Adrenal gland (tissue), 12 donors: ENCODE data around the gene AGPAT3. TPM values are rescaled to one million over a fixed set of nuclear protein-coding genes. Genes with fewer than 3 reads are reported as not detected.

Experiments
- DNase-seq, 7 donors: peaks; one replicate each; pipeline ENCODE4 v3.0.0-alpha.2; 2019 to 2020
- H3K27ac ChIP-seq, 5 donors: fragments of 200-600 bp; sonication (generic) in 4 of 5; 1 replicate in 3 of 5; 2 replicates in 2 of 5; pipeline versions ENCODE4 v1.5.1 to v1.8.0; 2016 to 2020; ENCODE audit warnings: mild to moderate bottlenecking in 1 of 5
- H3K27me3 ChIP-seq: fragments of 200-600 bp; 2 replicates; pipeline ENCODE4 v1.8.0; 2021
- H3K36me3 ChIP-seq, 2 donors: fragments of 200-600 bp; replicated peaks in 1 of 2; 1 replicate in 1 of 2; 2 replicates in 1 of 2; pipeline versions ENCODE4 v1.5.1 to v1.8.0; 2018 to 2022
- H3K4me1 ChIP-seq, 2 donors: fragments of 200-600 bp; replicated peaks in 1 of 2; 1 replicate in 1 of 2; 2 replicates in 1 of 2; pipeline versions ENCODE4 v1.5.1 to v1.8.0; 2018 to 2021
- H3K4me3 ChIP-seq, 4 donors: fragments of 200-600 bp; sonication (generic) in 3 of 4; one replicate each; pipeline ENCODE4 v1.5.1; 2016 to 2018
- H3K9me3 ChIP-seq, 3 donors: fragments of 200-600 bp; sonication (generic) in 1 of 3; replicated peaks in 1 of 3; 1 replicate in 2 of 3; 2 replicates in 1 of 3; pipeline versions ENCODE4 v1.5.1 to v1.8.0; 2016 to 2021
- CTCF ChIP-seq, 6 experiments: fragments of 450-650 bp in 4 of 6; fragments of 200-600 bp in 2 of 6; sonication (generic) in 1 of 6; IDR thresholded peaks; 1 replicate in 5 of 6; 2 replicates in 1 of 6; pipeline versions ENCODE4 v1.5.1 to v1.8.0; 2016 to 2021; ENCODE audit warnings: antibody characterized with exemption in 6 of 6, mild to moderate bottlenecking in 2 of 6, moderate library complexity in 1 of 6
- POLR2A ChIP-seq, 2 donors: fragments of 450-650 bp; IDR thresholded peaks; one replicate each; pipeline ENCODE4 v1.6.1; 2017; ENCODE audit warnings: antibody characterized with exemption in 2 of 2, mild to moderate bottlenecking in 2 of 2, moderate library complexity in 1 of 2
- WGBS, 4 donors: extraction: QIAGEN DNeasy Blood & Tissue Kit in 2 of 4; methylation state at CpG; one replicate each; pipeline versions ENCODE4 v1.1.5 to v1.1.7; 2013 to 2017; 5-methylcytosine and 5-hydroxymethylcytosine counted together
- intact Hi-C, 2 donors: fragments of 100-400 bp; cut with DNase I; formaldehyde crosslinking; loops; one replicate each; pipeline versions ENCODE4 v1.14.1 to v1.15.0; 2022 to 2023
- polyA plus RNA-seq, 3 donors: library from polyadenylated mRNA; stranded (reverse); fragments of 200-250 nt in 2 of 3; fragments of 350-450 nt in 1 of 3; fragmentation: Illumina TruSeq in 1 of 3; extraction: RNeasy Lipid Tissue Mini Kit (QIAGEN cat#74804) in 1 of 3; gene quantifications; one replicate each; pipeline ENCODE4 v1.2.3, GENCODE V29; 2013 to 2014
- total RNA-seq, 9 donors: library from RNA; depleted of rRNA in 4 of 9; stranded (reverse); fragments of >200 nt in 4 of 9; fragments of 120-200 nt in 1 of 9; fragmentation: NEBNext Ultra II Directional in 1 of 9; extraction: Animal tissue kit (Norgen Biotek cat#: 25700) in 1 of 9; gene quantifications; one replicate each; pipeline versions ENCODE4 v1.1.0 to v1.2.4, GENCODE V29; 2013 to 2023
- donor health status: healthy with polysubstance abuse.
- donor health status: Bipolar disorder and iron deficiency.
- donor health status: DM: yes; HTN: yes; CAD: no.
- donor health status: DM: no; HTN: no; CAD: no.
- donor health status: DM: no; HTN: no; CAD: no.
- donor health status: DM: yes; HTN: yes; CAD: no.

Gene AGPAT3
- total and polyA plus RNA-seq, 12 donors: 25.3 to 88.9 (median 47.8) TPM

GRCh38 chr21:43923391-43923790 is 58.4 kb downstream of the AGPAT3 start:
- Histone ChIP-seq H3K4me3 (no peak overlapping the region), H3K27me3 (no peaks in the 10 kb centered on the region), H3K9me3 (no peaks in the 10 kb centered on the region), H3K4me1 (no peaks in the 10 kb centered on the region), H3K27ac (no peak overlapping the region), H3K36me3 (no peaks in the 10 kb centered on the region)
- 58 to 75% (median 68%) methylated on average over 2 to 8 of the region's 8 CpGs for WGBS, 4 donors
- TF ChIP-seq POLR2A (IDR thresholded peaks at IDR 0.05) (no peak), CTCF (IDR thresholded peaks at IDR 0.05) (no peak)
- intact Hi-C loops: no loop called here
- peak in 1 of 7 donors; percentile 35 for DNase-seq

GRCh38 chr21:43924421-43925095 is 59.5 kb downstream of the AGPAT3 start:
- intact Hi-C loops: no loop called here
- WGBS, 4 donors: 85 to 88% (median 87%) methylated on average over 24 to 25 of the region's 25 CpGs
- TF ChIP-seq CTCF (IDR thresholded peaks at IDR 0.05) (no peak), POLR2A (IDR thresholded peaks at IDR 0.05) (no peak)
- no peak overlapping the region for H3K4me3 ChIP-seq
- H3K9me3 ChIP-seq: no peaks in the 10 kb centered on the region
- no peak overlapping the region for H3K27ac ChIP-seq
- H3K36me3 ChIP-seq: no peaks in the 10 kb centered on the region
- no peak for DNase-seq
- H3K4me1 ChIP-seq: no peaks in the 10 kb centered on the region
- H3K27me3 ChIP-seq: no peaks in the 10 kb centered on the region

GRCh38 chr21:43925096-43925481 is 60.1 kb downstream of the AGPAT3 start:
- intact Hi-C loops: no loop called here
- no peak for DNase-seq
- 60 to 73% (median 65%) methylated on average over 10 to 13 of the region's 13 CpGs for WGBS, 4 donors

GRCh38 chr21:43925609-43926008 is 60.6 kb downstream of the AGPAT3 start:
- no peak for DNase-seq
- WGBS, 4 donors: 91 to 95% (median 93%) methylated on average over 6 to 14 of the region's 14 CpGs
- Histone ChIP-seq H3K9me3 (no peaks in the 10 kb centered on the region), H3K4me1 (no peaks in the 10 kb centered on the region), H3K27me3 (no peaks in the 10 kb centered on the region), H3K4me3 (no peak overlapping the region), H3K36me3 (no peaks in the 10 kb centered on the region), H3K27ac (no peak overlapping the region)
- TF ChIP-seq POLR2A (IDR thresholded peaks at IDR 0.05) (no peak), CTCF (IDR thresholded peaks at IDR 0.05) (no peak)
- intact Hi-C loops: no loop called here

More at GRCh38 chr21:43925096-43925481, 60.1 kb downstream of the AGPAT3 start:
- TF ChIP-seq POLR2A (IDR thresholded peaks at IDR 0.05) (no peak), CTCF (IDR thresholded peaks at IDR 0.05) (no peak)
- Histone ChIP-seq H3K4me1 (no peaks in the 10 kb centered on the region), H3K4me3 (no peak overlapping the region), H3K27me3 (no peaks in the 10 kb centered on the region), H3K9me3 (no peaks in the 10 kb centered on the region), H3K27ac (no peak overlapping the region), H3K36me3 (no peaks in the 10 kb centered on the region)
